BLaER1 (cell line): ENCODE data around the gene SH2B3.
"Not testable (repeated sequence)": the region's sequence is repeated elsewhere in the genome, so short reads cannot be mapped to it uniquely, and the experiment has no call there.

Source experiments
- H3K27ac ChIP-seq: shearing (Covaris generic); formaldehyde crosslinking; 2 replicates; pipeline ENCODE4 v1.8.1; 2022
- H3K27me3 ChIP-seq: shearing (Covaris generic); formaldehyde crosslinking; 2 replicates; pipeline ENCODE4 v1.8.1; 2022
- H3K36me3 ChIP-seq: shearing (Covaris generic); formaldehyde crosslinking; 2 replicates; pipeline ENCODE4 v1.8.1; 2022
- H3K4me1 ChIP-seq: shearing (Covaris generic); formaldehyde crosslinking; 2 replicates; pipeline ENCODE4 v1.8.1; 2022
- H3K4me2 ChIP-seq: shearing (Covaris generic); formaldehyde crosslinking; 2 replicates; pipeline ENCODE4 v1.8.1; 2022
- H3K4me3 ChIP-seq: shearing (Covaris generic); formaldehyde crosslinking; 2 replicates; pipeline ENCODE4 v1.8.1; 2022
- H3K9ac ChIP-seq: shearing (Covaris generic); formaldehyde crosslinking; 2 replicates; pipeline ENCODE4 v1.8.1; 2022
- H3K9me3 ChIP-seq: shearing (Covaris generic); formaldehyde crosslinking; 2 replicates; pipeline ENCODE4 v1.8.1; 2022
- H4K20me1 ChIP-seq: shearing (Covaris generic); formaldehyde crosslinking; 2 replicates; pipeline ENCODE4 v1.8.1; 2022
- Cebpa-rat ChIP-seq: shearing (Covaris generic); IDR thresholded peaks from 2 replicates; pipeline ENCODE4 v1.8.1; 2022

Gene SH2B3

DNA sequence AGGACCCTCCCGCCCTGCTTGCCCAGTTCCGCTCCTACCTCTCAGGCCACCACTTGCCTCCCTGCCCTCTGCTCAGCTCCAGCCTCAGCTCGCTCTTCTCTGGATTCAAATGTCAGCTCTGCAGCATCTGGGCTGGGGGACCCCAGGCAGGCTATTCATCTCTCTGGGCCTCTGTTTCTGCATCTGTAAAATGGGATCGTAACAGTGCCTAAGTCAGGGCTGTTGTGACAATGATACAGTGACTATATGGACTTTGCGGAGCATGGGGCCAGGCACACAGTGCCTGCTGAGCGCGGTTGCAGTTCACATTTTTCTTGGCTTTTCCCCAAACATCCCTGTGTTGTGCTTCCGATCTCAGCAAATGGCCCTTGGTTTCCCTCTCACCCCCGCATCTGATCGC is 39.6 kb upstream of the SH2B3 start:
- Histone ChIP-seq H3K9ac (no peak overlapping the region), H3K27me3 (no peaks in the 10 kb centered on the region), H3K27ac (no peak overlapping the region), H3K4me2 (no peak overlapping the region), H3K4me1 (peaks cover 70% of the 10 kb centered on the region), H3K4me3 (no peak overlapping the region), H3K9me3 (no peaks in the 10 kb centered on the region), H3K36me3 (peaks cover 33% of the 10 kb centered on the region), H4K20me1 (peaks cover 25% of the 10 kb centered on the region)
- TF ChIP-seq Cebpa-rat = no peak

- peaks cover 33% of the 10 kb centered on the region for H3K36me3 ChIP-seq
These were observed 39.1 kb upstream of the SH2B3 start for GRCh38 chr12:111366583-111366982.

GRCh38 chr12:111367661-111368221 is 38.0 kb upstream of the SH2B3 start:
- peak overlapping the region; percentile 94 for H3K4me2 ChIP-seq
- no peaks in the 10 kb centered on the region for H3K27me3 ChIP-seq
- peaks cover 53% of the 10 kb centered on the region for H3K4me1 ChIP-seq
- H3K9me3 ChIP-seq = no peaks in the 10 kb centered on the region
- H4K20me1 ChIP-seq = peaks cover 25% of the 10 kb centered on the region
- H3K9ac ChIP-seq = peak overlapping the region; percentile 85
- peak overlapping the region; percentile 96 for H3K4me3 ChIP-seq
- no peak for TF ChIP-seq Cebpa-rat
- peaks cover 33% of the 10 kb centered on the region for H3K36me3 ChIP-seq
- H3K27ac ChIP-seq = no peak overlapping the region

More at GRCh38 chr12:111366583-111366982, 39.1 kb upstream of the SH2B3 start:
- H3K27ac ChIP-seq = no peak overlapping the region
- H3K4me3 ChIP-seq = no peak overlapping the region
- peaks cover 25% of the 10 kb centered on the region for H4K20me1 ChIP-seq
- no peak for TF ChIP-seq Cebpa-rat
- H3K4me1 ChIP-seq = peaks cover 65% of the 10 kb centered on the region
- no peaks in the 10 kb centered on the region for H3K27me3 ChIP-seq
- H3K9me3 ChIP-seq = no peaks in the 10 kb centered on the region
- H3K4me2 ChIP-seq = 0 out of 2 replicates have a peak overlapping the region, but pooled peaks have one; percentile 94
- no peak overlapping the region for H3K9ac ChIP-seq

DNA sequence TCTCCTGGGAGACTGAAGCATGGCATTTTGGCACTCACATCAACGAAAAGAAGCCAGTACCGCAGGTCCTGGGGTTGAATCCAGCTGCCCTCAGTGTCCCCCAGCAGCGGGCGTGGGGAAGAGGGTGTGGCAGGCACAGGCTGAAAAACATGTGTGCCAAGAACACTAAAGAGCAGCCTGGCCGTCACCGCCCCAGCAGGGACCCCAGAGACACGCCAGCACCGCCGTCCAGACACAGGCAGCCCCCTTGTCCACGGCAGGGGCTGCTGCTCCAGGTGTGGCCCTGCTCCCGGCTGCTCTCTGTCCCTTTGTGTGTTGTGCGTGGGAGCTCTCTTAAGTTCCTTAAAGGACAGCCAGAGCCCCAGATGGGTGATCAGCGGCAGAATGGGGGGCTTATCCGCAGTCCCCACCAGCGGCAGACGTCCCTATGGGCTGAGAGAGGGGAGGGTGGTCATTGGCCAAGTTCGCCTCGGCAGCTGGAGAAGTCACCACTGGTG is 37.4 kb upstream of the SH2B3 start:
- no peaks in the 10 kb centered on the region for H3K27me3 ChIP-seq
- peaks cover 28% of the 10 kb centered on the region for H3K36me3 ChIP-seq
- peak overlapping the region; percentile 80 for H3K27ac ChIP-seq
- peak overlapping the region; percentile 94 for H3K4me2 ChIP-seq
- peaks cover 47% of the 10 kb centered on the region for H3K4me1 ChIP-seq
- H3K9ac ChIP-seq = peak overlapping the region; percentile 85
- H3K9me3 ChIP-seq = no peaks in the 10 kb centered on the region
- peaks cover 25% of the 10 kb centered on the region for H4K20me1 ChIP-seq
- peak overlapping the region; percentile 96 for H3K4me3 ChIP-seq
- TF ChIP-seq Cebpa-rat = no peak

DNA sequence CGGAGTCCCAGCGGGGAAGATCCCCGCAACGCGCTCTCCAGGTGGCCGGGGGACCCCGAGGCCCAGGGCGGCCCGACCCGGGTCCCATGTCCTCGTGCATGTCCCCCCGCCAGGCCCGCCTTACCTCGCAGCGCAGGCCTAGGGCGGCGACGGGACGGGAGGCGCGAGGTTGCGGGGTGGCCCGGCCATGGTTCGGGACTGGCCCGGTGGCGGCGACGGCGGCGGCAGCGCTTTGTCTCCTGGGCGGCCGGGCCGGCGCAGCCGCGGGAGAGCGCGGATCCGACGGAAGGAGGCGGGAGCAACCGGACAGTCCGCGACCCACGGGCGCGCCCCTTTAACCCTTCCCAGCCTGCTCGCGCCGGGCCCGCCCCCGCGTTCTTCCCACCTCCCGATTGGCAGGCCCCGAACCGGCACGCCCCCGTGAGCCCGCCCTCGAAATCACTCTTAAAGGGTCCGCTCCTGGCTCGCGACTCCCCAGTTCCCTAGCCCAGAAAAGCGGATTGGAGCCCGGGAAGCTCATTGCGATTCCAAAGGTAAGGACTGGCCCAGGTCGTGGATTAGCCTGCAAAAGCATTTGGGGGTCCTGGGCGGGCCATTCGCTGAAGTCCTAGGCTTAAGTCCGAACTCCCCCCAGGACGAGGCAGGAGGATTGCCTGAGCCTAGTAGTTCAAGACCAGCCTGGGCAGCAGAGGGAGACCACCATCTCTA is 36.8 kb upstream of the SH2B3 start, which contains the start of gene PHETA1:
PHETA1 (minus strand) TSS at position 308 of the 708 bp plus-strand sequence. CDS start 5,668 bp downstream, outside the sequence.
- Histone ChIP-seq H3K4me3 (peak within 1 kb of the TSS; percentile 96), H3K4me1 (peaks cover 41% of the 10 kb centered on the region), H3K9ac (peak within 1 kb of the TSS; percentile 85), H3K9me3 (peaks cover 2% of the 10 kb centered on the region; the same call in 1 of the 2 replicates), H3K4me2 (peak within 1 kb of the TSS; percentile 94), H4K20me1 (peaks cover 25% of the 10 kb centered on the region), H3K27ac (peak within 1 kb of the TSS; percentile 80), H3K27me3 (no peaks in the 10 kb centered on the region), H3K36me3 (peaks cover 22% of the 10 kb centered on the region)
- no peak for TF ChIP-seq Cebpa-rat

- TF ChIP-seq Cebpa-rat = no peak
These were observed 36.1 kb upstream of the SH2B3 start for GRCh38 chr12:111369496-111370220.

DNA sequence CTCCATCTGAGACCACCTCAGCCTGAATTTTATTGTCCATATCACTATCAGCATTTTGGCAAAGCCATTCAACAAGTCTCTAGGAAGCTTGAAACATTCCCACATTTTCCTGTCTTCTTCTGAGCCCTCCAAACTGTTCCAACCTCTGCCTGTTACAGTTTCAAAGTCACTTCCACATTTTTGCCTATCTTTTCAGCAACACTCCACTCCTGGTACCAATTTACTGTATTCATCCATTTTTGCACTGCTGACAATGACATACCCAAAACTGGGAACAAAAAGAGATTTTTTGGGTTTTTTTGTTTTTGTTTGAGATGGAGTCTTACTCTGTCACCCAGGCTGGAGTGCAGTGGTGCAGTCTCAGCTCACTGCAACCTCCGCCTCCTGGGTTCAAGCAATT is 32.5 kb upstream of the SH2B3 start:
- H3K27ac ChIP-seq, H3K4me3 ChIP-seq, H4K20me1 ChIP-seq, H3K27me3 ChIP-seq, H3K36me3 ChIP-seq, H3K4me2 ChIP-seq, H3K9ac ChIP-seq: not testable (repeated sequence)
- peaks cover 25% of the 10 kb centered on the region for H3K9me3 ChIP-seq
- H3K4me1 ChIP-seq = peaks cover 13% of the 10 kb centered on the region

More at GRCh38 chr12:111369496-111370220, 36.1 kb upstream of the SH2B3 start:
- Histone ChIP-seq H3K27ac (no peak overlapping the region), H3K4me1 (peaks cover 34% of the 10 kb centered on the region), H3K9me3 (peaks cover 8% of the 10 kb centered on the region; the same call in 1 of the 2 replicates), H3K36me3 (peaks cover 16% of the 10 kb centered on the region), H3K4me3 (peak overlapping the region; percentile 96), H3K9ac (peak overlapping the region; percentile 85), H4K20me1 (peaks cover 25% of the 10 kb centered on the region), H3K27me3 (no peaks in the 10 kb centered on the region), H3K4me2 (peak overlapping the region; percentile 94)

DNA sequence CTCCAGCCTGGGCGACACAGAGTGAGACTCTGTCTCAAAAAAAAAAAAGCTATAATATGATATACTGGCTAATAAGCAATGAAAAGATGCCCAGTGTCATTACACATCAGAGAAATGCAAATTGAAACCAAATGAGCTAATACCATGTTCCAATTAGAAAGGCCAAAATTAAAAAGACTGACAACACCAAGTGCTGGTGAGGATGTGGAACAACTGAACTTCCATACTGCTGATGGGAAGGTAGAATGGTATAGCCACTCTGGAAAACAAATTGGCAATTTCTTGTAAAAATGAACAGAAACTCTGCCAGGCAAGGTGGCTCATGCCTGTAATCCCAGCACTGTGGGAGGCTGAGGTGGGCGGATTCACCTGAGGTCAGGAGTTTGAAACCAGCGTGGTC is 28.3 kb upstream of the SH2B3 start:
- no peak overlapping the region for H3K4me2 ChIP-seq
- H3K36me3 ChIP-seq = no peaks in the 10 kb centered on the region
- no peaks in the 10 kb centered on the region for H3K27me3 ChIP-seq
- no peak overlapping the region for H3K27ac ChIP-seq
- peaks cover 25% of the 10 kb centered on the region for H3K9me3 ChIP-seq
- no peaks in the 10 kb centered on the region for H4K20me1 ChIP-seq
- H3K4me3 ChIP-seq = no peak overlapping the region
- H3K4me1 ChIP-seq = no peaks in the 10 kb centered on the region
- no peak for TF ChIP-seq Cebpa-rat
- H3K9ac ChIP-seq = no peak overlapping the region

- no peak overlapping the region for H3K4me3 ChIP-seq
These were observed 25.7 kb upstream of the SH2B3 start for GRCh38 chr12:111379942-111380554.

More at GRCh38 chr12:111379942-111380554, 25.7 kb upstream of the SH2B3 start:
- H3K4me2 ChIP-seq = no peak overlapping the region
- no peaks in the 10 kb centered on the region for H3K4me1 ChIP-seq
- no peak overlapping the region for H3K27ac ChIP-seq
- TF ChIP-seq Cebpa-rat = no peak
- no peaks in the 10 kb centered on the region for H3K27me3 ChIP-seq
- H3K9ac ChIP-seq = no peak overlapping the region
- no peaks in the 10 kb centered on the region for H3K36me3 ChIP-seq
- H4K20me1 ChIP-seq = no peaks in the 10 kb centered on the region
- peaks cover 15% of the 10 kb centered on the region for H3K9me3 ChIP-seq
